GM12872 (cell line): ENCODE data around the gene DCTPP1.

Source experiments
- TF ChIP-seq, protein P1 (sequence below): IDR thresholded peaks from 3 replicates; pipeline ENCODE4 v1.5.1; 2011; ENCODE audit warnings: low read depth, mild to moderate bottlenecking, low read length, moderate library complexity; ENCODE audit not compliant: insufficient read depth

DCTPP1 gene

GRCh38 chr16:30401768-30402425 lies 27.9 kb downstream of the DCTPP1 start:
- TF ChIP-seq, protein P1, sequence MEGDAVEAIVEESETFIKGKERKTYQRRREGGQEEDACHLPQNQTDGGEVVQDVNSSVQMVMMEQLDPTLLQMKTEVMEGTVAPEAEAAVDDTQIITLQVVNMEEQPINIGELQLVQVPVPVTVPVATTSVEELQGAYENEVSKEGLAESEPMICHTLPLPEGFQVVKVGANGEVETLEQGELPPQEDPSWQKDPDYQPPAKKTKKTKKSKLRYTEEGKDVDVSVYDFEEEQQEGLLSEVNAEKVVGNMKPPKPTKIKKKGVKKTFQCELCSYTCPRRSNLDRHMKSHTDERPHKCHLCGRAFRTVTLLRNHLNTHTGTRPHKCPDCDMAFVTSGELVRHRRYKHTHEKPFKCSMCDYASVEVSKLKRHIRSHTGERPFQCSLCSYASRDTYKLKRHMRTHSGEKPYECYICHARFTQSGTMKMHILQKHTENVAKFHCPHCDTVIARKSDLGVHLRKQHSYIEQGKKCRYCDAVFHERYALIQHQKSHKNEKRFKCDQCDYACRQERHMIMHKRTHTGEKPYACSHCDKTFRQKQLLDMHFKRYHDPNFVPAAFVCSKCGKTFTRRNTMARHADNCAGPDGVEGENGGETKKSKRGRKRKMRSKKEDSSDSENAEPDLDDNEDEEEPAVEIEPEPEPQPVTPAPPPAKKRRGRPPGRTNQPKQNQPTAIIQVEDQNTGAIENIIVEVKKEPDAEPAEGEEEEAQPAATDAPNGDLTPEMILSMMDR: no peak

DNA sequence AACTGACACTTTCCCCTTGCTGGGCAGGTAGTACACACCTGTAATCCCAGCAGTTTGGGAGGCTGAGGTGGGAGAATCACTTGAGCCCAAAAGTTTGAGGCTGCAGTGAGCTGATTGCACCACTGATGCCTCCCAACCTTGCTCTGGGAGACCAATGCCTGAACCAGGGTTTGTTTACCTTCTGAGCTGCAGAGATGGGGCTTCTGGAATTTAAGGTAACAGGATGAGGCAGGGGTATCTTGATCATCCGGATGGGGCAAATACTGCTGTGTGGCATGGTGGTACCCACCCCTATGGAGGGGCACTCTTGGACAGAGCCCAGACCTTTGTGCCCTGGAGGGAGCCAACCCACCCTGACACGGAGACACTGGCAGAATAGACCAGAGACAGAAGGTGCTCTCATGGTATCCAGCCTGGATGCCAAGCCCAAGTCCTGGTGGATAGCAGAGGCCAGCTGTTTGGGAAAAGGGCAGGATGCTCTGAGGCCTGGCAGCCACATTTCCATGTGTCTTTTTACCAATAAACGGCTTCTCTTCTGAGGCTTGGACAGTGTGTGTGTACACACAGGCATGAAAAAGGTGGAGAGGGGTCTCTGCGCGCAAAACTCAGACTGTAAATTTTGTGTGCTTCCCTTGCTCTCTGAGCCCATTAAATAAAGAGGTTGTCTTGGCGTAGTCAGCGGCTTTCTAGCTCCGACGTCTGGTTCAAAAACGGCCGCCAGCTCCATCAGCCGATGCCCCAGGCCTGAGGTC lies 30.2 kb downstream of the DCTPP1 start:
- TF ChIP-seq, protein P1: no peak

- TF ChIP-seq, protein P1: no peak
Measured at GRCh38 chr16:30398661-30399434, 31.0 kb downstream of the DCTPP1 start.

GRCh38 chr16:30397776-30398660 lies 31.8 kb downstream of the DCTPP1 start:
- TF ChIP-seq, protein P1: no peak

DNA sequence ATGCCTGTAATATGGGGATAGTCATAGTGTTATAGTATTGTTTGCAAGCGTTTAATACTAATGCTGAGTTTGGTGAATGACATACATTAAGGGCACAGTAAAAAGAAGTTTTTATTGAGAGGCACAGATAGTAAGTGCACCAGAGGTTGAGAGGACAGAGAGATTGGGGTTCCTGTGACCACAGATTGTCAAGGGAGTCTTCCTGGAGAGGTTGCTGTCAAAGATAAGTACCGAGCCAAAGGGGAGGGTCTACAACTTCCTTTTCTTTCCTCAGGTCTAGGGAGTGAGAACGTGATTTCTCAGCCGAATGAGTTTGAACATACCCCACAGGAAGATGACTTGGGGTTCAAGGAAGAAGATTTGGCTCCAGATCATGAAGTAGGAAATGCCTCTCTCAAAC lies 32.8 kb downstream of the DCTPP1 start:
- TF ChIP-seq, protein P1: no peak

DNA sequence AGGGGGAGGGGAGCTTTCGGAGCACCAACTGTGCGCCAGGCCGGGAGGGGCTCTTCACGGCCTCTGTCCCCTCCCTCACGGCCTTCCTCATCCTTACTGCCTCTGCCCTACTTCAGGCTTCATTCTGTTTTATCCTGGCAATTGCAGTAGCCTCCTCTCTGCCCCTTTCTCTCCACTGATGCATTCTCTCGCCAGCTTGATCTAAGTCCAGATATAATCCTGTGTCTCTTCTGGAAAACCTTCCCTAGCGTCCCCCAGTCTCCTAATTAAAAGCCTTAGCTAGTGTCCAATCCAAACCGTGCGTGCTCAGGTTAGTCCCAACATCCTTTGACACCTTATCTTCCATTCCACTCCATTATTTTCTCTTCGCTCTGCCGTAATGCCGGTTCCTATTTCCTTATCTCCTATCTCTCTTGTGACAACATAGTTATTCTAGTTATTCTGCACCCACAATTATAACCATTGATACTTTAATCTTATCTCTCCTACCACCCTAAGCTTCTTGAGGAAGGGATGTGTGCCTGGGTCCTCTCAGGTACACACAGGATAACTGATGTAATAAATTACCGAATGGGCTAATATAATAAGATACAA lies 33.7 kb downstream of the DCTPP1 start:
- TF ChIP-seq, protein P1: no peak
